GM04503 (cell line): ENCODE data around the gene MTOR.

Experiments used
- DNase-seq: peaks from one replicate; pipeline ENCODE4 v3.0.0-alpha.2; 2012; ENCODE audit warnings: low read depth

The MTOR gene

DNA sequence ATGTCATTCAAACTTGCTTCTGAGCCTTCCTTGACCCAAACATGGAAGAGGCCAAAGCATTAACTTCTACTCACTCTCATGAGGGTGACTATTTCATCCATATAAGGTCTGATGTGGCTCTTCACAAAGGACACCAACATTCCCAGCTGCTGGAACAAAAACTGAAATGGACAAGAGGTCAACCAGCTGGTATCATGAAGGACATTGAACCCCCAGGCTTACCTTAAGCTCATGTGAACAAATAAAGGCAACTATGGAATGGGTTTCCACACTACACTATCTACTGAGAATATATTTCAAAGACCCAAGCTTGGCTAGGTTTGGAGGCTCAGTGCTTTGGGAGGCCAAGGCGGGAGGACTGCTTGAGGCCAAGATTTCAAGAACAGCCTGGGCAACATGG is 46.3 kb downstream of the MTOR start:
- DNase-seq = no peak

DNA sequence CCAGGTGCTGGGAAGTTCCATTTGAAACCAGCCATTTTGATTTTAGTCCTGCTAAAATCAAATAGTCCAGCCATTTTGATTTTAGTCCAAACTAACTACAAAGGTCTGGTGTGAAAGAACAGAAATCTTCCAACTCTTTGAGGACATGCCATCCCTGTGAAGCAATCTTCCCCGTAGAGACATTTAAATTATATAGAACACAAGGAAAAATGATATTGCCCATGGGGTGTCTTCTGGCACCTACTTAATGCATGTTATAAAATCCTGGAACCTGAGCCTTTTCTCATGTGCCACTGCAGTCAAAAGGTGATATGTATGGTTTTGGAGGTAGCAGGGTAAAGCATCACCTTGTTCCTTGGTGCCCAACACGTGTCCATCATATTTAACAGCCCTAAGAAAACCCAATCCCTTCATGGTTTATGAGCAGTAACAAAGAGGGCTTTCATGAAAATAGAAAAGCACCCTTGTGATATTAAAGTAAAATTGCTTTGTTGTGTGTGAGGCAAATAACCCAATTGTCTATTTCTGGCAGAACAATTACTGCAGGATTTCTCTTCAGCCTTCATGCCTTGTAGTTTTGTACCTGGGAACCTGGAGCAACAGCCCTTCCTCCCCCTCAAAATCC is 46.9 kb downstream of the MTOR start:
- DNase-seq = no peak

DNA sequence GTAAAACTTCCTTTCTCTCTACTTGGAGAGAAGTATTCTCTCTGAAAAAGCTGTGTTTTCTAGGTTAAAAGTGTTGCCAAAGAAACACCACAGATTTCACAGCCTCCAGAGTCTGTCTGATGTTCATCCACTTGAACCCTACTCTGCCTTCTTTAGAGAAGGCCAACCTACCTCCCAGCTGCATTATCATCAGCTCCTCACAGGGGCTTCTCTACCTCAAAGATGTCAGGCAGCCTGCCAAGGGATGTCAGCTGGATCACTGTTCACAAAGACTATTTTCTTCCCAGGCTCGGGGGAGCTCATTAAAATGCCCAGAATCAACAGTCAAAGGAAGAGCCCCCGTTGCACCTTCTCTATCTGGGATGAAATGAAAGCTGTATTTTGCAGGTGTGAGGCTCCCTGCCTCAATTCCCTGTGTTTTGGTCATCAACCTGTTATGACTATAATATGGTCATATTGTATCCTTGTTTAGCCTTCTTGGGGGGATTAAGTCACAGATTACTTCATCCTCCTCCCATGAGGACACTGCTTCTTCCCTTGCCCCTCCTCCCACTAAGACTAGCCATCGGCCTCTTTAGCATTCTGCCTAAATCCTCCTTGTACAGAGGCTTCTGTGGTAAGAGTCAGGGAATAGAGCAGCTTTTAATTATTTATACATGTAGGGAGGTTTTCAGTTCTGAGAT is 47.5 kb downstream of the MTOR start:
- no peak for DNase-seq

DNA sequence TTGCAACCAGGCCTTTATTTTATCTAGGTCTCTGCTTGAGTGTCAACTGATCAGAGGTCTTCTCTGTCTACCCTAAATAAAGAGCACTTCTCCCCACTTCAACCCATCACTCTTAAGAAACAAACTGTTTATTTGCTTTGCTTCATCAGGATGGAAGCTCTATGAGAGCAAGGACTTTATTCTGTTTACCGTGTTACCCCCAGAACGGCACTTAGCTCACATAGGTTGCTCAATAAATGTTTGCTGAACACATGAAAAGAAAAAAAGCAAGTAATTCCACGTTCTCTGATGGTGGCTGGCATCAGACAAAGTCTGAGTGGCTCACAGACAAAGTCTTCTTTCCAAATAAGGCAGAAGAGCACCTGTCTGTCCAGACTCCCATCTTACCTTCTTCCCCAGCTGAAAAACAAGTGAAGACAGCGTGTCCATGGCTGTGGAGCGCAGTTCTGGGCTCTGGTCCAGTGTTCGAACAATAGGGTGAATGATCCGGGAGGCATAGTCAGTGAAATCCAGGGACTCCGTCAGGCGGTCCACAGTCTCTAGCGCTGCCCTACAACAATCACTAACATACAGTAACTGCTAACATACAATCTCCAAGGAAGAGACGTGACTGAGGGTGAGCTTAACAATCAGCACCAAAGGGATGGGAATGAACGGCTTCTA is 50.3 kb downstream of the MTOR start:
- no peak for DNase-seq

- DNase-seq = no peak
These were observed 50.9 kb downstream of the MTOR start for GRCh38 chr1:11211461-11211860.

- no peak for DNase-seq
These were observed 54.3 kb downstream of the MTOR start for GRCh38 chr1:11207898-11208611.

- no peak for DNase-seq
These were observed 57.8 kb downstream of the MTOR start for GRCh38 chr1:11204396-11205190.

DNA sequence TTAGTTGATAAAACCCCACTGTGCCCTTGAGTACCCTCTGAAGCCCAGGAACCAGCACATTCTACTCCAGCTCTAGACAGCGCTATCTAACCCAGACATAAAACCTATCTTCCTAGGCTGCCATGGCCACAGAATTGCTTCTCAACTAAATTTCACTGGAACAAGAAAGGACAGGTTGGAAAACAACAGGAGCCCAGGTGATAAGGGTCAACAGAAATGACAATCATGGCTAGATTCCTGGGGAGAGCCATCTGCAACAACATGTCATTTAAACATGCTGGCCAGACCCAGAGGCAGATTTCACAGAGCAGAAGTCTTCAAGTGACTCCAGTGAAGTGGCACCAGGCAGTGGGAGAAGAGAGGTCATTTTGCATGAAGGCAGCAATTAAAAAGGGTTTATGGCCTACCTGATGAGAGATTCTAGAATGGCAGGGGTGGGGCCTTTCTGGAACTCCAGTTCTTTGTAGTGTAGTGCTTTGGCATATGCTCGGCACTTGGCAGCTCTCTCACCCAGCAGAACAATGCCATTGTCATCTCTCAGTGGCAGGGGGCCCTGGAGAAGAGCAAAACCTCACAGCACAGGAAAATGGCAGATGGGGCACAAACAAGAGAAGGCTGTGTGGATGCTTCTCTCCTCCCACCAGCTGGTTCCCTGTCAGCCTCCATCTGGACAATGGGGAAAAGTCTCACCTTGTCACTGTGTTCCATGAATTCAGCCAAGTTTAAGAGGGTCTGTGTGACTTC is 63.3 kb downstream of the MTOR start:
- DNase-seq = no peak

GRCh38 chr1:11198257-11198656 is 64.1 kb downstream of the MTOR start:
- DNase-seq = no peak

GRCh38 chr1:11197359-11197758 is 65.0 kb downstream of the MTOR start:
- DNase-seq = no peak

DNA sequence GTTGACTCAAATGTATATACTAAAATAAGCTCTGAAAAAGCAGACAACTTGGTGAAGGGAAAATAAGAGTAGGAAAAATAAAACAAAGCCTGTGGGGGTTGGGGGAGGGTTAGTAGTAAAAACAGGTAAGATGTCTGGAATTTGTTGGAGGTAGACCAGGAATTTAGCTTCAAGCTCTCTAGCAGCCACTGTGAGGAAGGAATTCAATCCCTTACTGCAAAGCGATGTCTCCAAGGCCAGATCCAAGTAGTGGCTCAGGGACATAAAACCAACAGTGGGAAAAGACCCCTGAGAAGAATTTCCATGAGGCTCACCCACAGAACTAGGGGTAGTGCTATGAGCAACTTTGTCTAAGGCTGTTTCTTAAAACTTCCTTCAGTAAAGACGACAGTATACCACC is 65.4 kb downstream of the MTOR start:
- DNase-seq = no peak

- no peak for DNase-seq
These were observed 67.8 kb downstream of the MTOR start for GRCh38 chr1:11194407-11195176.

- DNase-seq = no peak
These were observed 69.0 kb downstream of the MTOR start for GRCh38 chr1:11193376-11193775.

DNA sequence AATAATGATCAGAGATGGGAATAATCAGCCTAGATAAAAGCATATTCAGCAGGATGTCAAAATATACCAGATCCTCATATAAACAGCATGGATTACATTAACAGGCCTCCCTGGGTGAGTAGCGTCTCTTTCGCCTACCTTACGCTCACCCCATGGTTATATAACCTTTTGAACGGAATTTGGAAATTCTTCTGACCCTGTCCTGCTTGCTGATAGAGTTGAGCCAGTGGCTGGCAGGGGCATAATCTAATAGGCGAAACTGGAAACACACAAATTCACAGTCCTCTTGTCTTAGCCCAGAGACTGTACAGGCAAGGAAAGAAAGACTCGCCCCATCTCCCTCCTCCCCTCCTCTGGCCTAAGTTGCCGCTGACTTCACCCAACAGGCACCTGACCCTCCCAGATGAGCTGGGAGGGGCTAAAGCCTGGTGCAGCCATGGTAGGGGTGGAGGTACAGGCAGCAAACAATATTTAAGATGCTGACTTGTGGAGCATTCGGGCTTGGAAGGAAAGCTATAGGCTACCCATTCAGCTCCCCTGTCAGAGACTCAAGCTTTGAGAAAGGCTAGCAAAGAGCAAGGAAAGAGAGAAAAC is 73.4 kb downstream of the MTOR start, which contains the start of gene ANGPTL7:
Gene ANGPTL7 (plus strand): TSS at position 498 of the 594 bp plus-strand sequence. CDS start 225 bp downstream, outside the sequence.
- DNase-seq = no peak

DNA sequence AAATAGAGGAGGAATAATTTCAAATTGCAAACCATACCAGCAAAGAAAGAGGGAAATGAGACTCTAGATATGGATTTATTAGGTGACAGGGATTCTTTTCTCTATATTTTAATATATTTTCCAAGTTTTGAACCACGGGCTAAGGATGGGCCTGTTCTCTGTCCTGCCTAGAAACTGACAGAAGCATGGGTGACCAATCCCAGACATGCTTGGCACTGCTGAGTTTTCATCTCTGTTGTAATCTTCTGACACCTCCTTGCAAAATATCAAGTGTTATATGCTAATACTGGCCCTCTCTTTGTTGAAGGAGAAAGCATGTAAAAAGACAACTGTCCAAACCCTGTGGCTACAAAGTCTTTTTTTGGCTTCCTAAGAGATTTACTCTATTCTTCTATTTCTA is 74.0 kb downstream of the MTOR start:
- no peak for DNase-seq

- DNase-seq = no peak
These were observed 74.4 kb downstream of the MTOR start for GRCh38 chr1:11187931-11188330.

DNA sequence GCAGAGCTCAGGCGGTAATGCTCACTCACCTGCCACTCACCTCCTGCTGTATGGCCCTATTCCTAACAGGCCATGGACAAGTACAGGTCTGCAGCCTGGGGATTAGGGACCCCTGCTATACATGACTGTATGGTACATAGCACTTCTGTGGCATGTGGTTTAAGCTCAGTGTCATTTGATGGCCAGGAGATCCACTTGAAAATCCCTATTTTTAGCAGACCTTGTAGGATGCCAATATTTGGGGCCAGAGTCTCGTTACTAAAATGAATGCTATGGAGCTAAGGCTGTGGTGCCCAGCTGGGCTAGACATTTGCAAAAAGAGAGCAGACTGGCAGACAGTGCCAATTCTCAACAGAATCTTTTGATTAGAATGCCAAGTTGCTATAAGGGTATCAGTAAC is 74.9 kb downstream of the MTOR start:
- no peak for DNase-seq

DNA sequence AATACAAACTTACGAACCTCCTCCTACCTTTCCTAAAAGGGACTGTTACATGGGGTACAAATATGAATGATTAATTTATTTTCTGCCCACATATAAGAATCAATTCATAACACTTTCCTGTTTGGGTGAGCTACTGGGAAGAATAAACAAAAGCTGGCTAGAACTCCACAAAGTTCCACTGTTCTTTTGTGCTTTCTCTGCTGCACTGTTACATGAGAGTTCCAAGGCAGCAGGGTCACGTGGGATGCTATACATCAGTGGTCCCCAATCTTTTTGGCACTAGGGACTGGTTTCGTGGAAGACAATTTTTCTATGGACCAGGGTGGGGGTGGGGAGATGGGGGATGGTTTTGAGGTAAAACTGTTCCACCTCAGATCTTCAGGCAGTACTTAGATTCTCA is 75.4 kb downstream of the MTOR start:
- no peak for DNase-seq

DNA sequence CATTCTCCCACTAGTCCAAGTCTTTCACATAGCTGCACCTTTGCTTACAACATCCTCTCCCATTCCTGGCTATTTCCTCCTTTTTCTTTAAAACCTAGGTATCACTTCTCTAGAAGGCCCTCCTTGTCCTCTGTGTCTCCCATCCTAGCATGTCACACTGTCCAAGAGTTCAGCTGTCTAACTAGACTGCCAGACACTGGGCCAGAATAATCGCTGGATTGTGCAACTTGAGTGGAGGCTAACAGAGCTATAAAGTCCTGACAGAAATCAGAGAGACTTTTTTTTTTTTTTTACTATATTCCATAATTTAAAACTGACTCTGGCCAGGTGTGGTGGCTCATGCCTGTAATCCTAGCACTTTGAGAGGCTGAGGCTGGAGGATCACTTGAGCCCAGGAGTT is 77.4 kb downstream of the MTOR start:
- DNase-seq = no peak

DNA sequence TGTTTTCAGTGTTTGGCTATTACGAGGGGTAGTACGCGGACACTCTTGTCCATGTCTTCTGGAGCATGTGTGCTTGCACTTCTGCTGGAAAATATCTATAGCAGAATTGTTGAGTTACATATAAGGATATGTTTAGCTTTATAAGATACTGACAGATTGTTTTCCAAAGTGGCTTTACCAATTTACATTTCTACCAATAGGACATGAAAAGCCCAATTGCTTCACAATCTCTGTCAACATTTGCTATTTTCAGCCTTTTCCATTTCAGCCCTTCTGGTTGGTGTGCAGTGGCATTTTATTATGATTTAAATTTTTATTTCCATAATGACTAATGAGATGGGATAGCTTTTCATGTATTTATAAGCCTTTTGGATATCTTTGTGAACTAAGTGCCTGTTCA is 79.5 kb downstream of the MTOR start:
- no peak for DNase-seq
